Fibroblast of the conjunctiva (primary cell): ENCODE data around the gene SLCO1C1.

ENCODE experiments used
- DNase-seq: peaks from one replicate; pipeline ENCODE4 v3.0.0-alpha.2; 2010; ENCODE audit warnings: low read depth

The SLCO1C1 gene

GRCh38 chr12:20798554-20798953, 103.4 kb downstream of the SLCO1C1 start:
- peak; percentile 1 for DNase-seq

DNA sequence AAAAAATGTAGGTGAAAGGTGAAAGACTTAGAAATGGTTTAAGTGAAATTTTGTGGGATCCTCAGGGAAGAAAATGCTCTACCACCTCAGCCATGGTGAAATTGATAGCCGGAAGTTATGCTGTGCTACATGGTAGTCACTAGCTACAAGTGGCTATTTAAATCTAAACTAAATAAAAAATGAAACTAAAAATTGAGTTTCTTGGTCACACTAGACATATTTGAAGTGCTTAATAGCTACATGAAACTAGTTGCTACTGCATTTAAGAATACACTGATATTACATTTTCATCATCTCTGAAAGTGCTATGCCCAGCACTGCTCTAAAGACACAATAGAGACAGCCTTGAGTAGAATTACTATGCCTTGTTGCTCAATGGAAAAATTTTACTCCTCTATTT, 105.0 kb downstream of the SLCO1C1 start:
- DNase-seq = no peak

- no peak for DNase-seq
Measured at GRCh38 chr12:20801035-20801434, 105.9 kb downstream of the SLCO1C1 start.
